ENCODE data around the gene CTTN.

Gene CTTN

DNA sequence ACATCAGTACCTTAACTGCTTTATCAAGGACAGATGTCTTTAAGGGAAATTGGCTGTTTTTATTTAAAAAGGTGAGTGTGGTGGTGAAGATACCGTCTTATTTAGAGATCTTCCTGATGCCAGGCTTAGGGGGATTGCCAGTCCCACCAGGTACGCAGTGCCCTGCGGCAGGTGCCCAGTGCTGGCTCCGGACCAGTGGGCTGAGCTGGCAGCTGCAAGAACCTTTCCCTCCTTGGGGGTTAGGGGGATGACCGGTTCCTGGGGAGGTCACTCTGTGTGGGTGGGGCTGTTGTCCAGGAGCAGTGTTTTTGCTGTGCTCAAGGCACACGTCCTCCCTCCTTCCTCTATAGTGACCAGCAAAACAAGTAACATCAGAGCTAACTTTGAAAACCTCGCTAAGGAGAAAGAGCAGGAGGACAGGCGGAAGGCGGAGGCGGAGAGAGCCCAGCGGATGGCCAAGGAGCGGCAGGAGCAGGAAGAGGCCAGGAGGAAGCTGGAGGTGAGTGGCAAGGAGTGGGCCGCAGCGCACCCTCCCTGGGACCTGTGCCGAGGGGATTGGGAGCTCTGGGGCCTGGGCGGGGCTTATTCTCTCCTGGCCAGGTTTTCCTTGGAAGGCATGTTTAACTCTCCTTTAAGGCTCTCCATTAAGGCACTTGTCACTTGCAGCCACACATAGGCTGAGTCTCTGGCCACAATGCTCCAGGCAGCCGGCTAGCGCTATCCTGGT is 30.5 kb downstream of the CTTN start:
- DNase-seq (ENCODE audit: low read depth in 1 of 2, low spot score in 1 of 2) = no peak

DNA sequence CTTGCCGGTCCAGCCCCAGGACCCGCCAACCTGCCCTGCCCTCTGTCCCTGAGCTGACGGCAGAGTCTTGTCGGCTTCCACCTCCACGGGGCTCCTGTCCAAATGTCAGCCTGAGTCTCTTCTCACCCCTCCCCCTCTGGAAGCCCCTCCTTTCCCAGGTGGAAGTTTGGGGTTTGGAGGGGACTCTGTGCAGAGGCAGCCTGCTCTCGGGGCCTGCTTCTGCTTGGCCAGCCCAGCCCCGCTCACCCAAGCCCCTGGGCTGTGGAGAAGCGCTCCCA is 31.0 kb downstream of the CTTN start:
- no peak for DNase-seq (ENCODE audit: low read depth in 1 of 2, low spot score in 1 of 2)

DNA sequence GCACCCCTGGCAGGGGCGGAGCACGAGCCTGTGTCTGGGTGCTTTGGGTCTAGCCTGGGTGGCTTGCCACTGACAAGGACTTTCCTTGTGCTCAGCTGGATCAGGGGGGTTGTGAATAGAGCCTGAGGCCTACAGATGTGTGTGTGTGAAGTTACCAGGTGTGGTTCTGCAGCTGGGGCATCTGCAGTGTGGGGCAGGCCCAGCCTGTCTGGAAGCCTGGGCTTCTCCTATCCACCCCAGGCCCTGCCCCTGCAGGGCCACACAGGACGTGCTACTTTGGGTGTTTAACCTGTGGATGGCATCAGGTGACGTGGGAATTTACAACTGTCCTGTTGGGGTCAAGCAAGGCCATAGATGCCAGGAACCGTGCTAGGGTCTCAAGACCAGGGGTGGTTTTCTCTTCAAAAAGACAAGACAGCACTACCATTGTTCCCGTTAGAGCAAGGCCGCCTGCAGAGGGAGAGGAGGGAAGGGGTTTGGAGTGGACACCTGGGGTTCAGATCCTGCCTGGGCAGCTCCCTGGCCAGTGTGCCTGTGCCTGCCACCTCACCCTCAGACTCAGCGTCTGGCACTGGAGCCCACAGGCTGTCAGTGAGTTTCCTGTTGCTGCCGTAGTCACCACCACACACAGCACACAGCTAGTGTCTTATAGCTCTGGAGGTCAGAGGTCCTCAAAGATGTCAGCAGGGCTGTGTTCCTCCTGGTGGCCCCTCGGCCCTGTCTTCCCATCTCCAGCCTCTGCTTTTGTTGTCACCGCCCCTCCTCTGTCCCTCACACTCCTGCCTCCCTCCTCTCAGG is 31.6 kb downstream of the CTTN start:
- DNase-seq (ENCODE audit: low read depth in 1 of 2, low spot score in 1 of 2) = no peak

DNA sequence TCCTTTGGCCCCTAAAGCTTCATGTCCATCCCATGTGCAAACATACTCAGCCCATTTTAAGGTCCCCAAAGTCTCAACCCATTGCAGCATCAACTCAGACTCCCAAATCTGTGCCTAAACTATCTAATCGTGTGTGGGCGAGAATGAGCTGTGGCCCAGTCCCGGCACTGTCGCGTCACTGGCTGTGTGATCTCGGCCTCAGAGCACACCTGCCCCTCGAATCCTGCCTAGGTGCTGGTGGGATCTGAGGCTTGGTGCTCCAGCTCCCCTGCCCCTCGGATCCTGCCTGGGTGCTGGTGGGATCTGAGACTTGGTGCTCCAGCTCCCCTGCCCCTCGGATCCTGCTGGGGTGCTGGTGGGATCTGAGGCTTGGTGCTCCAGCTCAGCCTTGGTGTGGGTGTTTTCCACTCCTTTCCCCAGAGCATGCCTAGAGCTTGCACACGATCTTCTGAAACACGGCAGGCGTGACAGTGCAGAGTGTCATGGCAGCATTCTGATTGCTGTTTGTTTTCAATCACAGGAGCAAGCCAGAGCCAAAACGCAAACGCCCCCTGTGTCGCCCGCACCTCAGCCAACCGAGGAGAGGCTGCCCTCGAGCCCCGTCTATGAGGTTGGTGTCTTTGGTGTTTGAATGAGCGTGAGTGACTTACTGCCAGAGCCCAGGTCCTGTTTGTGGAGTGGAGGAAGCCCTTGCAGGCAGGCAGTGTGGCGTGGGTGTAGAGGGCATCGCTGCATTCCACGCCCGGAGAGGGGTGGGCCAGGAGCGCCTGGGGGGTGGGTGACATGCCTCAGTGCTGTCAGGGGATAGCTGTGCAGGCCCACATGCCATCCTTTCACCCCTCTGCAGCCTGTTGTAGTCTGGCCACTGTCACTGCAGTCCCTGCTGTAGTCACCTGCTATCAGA is 32.6 kb downstream of the CTTN start:
- no peak for DNase-seq (ENCODE audit: low read depth in 1 of 2, low spot score in 1 of 2)

DNA sequence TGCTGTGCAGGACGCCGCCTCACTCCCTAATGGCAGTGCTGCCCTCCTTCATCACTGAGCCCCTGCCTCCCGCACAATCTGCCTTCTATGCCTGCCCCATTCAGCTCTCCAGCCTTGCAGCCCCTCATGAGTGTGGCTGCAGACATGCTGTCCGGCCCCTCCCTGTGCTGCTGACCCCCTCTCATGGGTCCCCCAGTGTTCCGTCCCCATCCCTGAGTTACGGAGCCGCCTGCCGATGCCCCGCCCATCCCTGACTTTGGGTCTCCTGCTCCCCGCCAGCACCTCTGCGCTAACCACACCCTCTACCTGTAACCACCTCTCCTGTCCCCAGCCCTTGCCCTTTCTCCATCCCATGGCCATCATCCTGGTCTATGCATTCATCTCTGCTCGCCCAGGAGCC is 33.3 kb downstream of the CTTN start:
- DNase-seq (ENCODE audit: low read depth in 1 of 2, low spot score in 1 of 2) = no peak

DNA sequence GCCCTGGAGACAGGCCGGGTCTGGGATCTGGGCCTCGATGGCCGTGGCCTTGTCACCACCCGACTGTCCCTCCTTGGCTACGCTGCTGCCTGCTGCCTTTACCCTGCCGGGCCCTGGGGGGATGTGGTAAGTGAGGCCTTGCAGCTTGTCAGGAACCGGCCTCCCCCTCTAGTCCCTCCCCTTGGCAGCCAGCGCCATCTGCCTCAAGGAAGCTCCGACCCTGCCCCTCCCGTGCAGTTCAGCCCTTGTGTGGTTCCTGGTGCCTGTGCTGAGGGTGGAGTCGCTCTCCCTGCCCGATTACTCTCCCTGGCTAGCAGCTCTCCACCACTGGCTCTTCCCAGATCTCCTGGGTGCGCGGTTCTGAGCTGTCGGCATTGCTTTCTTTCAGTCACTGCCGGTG is 33.7 kb downstream of the CTTN start:
- no peak for DNase-seq (ENCODE audit: low read depth in 1 of 2, low spot score in 1 of 2)

DNA sequence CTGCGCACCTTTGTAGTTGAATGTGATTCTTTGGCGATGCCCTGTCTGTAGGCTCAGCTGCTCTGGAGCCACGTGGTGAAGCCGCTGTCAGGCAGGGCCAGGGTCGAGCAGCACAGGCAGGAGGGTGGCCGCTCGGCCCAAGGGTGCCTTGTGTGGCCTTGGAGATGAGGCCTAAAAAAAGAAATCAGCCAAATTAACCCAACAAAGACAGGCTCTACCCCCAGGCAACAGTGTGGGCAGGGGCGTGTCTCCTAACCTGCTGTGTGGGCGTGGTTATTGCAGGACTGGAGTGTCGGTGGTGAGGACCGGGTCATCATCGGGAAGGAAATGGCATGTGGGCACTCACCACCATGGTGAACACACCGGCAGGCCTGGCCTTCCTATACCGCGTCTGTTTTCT is 34.3 kb downstream of the CTTN start:
- no peak for DNase-seq (ENCODE audit: low read depth in 1 of 2, low spot score in 1 of 2)

DNA sequence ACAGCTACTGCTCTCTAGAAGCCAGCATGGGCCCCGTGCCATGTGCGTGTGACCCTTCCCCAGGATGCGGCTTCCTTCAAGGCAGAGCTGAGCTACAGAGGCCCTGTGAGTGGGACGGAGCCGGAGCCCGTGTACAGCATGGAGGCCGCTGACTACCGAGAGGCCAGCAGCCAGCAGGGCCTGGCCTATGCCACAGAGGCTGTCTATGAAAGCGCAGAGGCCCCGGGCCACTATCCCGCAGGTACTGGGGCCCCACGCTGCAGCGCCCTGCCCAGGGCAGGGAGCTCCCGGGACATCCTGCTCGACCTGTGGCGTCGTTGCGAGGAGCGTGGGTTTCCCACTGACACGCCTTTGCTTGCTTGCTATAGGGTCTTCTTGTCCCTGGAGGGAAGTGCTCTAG is 34.7 kb downstream of the CTTN start:
- no peak for DNase-seq (ENCODE audit: low read depth in 1 of 2, low spot score in 1 of 2)

DNA sequence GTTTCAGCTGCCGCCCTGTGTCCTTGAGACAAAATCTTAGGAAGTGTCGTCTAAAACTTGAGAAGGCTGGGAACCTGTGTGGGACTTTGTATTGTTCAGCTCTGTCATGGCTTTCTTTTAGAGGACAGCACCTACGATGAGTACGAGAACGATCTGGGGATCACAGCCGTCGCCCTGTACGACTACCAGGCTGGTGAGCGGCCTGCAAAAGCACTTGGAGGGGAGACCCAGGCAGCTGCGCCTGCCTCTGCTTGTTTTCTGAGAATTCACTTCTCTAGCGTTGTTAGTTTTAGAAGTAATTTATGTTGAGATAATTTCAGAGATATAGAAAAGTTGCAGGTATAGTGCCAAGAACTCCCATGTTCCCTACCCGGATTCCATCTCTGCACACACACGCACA is 35.2 kb downstream of the CTTN start:
- no peak for DNase-seq (ENCODE audit: low read depth in 1 of 2, low spot score in 1 of 2)

DNA sequence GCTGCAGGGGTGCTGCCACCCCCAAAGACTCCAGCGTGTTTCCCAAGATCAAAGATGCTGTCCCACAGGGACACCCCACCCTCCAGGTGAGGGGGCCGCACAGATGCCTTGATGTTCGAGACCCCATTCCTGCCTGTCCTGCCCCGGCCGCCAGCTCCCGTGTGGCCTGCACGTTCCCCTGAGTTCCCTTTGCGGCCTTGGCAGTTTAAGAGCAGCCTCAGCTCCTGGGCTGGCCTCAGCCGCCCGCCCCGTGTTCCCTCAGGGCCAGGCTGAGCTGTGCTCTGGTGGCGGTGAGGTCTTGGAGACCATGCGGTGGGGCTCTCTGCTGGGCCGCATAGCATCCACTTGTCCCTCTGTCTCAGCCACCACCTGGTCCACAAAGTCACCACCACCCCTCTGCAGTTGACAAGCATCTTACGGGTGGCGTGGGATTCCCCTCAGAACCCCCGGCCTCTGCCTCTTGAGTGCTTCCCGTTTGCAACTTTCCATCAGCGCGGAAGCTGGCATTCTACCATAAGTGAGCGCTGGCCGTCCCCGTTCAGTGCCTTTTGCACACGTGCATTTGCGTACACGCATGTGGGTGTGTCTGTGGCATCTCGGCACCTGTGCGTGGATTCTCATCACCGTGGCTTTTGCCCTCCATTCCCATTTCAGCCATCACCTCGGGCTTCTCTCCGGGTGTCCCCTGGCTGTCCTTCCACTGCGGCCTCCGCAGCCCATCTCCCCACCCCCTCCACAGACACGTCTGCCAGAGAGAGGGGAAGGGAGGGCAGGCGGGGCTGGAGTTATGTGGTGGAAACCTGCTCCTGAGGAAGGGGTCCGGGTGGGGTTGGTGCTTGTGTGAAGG is 35.9 kb downstream of the CTTN start:
- no peak for DNase-seq (ENCODE audit: low read depth in 1 of 2, low spot score in 1 of 2)

DNA sequence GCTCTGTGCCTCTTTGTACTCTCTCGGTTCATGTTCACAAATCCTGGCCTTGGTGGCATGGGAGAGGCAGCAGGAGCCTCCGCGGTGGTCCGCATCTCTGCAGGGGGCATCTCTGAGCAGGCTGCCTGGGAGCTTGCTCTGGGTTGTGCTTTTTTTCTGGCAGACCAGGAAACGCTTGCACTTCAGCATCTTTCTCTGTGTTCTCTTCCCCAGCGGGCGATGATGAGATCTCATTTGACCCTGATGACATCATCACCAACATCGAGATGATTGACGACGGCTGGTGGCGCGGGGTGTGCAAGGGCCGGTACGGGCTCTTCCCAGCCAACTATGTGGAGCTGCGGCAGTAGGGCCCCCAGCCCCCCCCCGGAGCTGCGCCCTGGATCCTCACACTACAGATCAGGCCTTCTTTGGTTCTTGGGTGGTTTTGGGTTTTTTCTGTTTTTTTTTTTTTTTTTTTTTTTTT is 36.5 kb downstream of the CTTN start:
- DNase-seq (ENCODE audit: low read depth in 1 of 2, low spot score in 1 of 2) = no peak

DNA sequence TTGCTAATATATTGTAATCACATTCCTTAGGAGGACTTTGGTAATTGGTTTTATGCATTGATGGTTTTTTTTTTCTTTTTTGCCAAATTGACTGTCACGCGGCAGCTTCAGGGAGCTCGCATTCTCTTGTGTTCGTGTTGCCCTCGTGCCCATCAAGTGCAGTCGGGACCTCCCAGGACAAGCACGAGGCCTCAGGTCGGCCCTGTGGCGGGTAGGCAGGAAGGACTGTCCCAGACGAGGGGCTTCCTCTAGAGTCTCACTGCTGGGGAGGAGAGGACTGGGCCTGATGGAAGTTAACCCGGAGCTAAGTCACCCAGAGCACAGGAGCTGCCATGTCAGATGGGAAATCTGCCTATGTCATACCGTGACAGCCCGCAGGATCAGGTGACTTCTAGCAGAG is 37.0 kb downstream of the CTTN start:
- no peak for DNase-seq (ENCODE audit: low read depth in 1 of 2, low spot score in 1 of 2)

DNA sequence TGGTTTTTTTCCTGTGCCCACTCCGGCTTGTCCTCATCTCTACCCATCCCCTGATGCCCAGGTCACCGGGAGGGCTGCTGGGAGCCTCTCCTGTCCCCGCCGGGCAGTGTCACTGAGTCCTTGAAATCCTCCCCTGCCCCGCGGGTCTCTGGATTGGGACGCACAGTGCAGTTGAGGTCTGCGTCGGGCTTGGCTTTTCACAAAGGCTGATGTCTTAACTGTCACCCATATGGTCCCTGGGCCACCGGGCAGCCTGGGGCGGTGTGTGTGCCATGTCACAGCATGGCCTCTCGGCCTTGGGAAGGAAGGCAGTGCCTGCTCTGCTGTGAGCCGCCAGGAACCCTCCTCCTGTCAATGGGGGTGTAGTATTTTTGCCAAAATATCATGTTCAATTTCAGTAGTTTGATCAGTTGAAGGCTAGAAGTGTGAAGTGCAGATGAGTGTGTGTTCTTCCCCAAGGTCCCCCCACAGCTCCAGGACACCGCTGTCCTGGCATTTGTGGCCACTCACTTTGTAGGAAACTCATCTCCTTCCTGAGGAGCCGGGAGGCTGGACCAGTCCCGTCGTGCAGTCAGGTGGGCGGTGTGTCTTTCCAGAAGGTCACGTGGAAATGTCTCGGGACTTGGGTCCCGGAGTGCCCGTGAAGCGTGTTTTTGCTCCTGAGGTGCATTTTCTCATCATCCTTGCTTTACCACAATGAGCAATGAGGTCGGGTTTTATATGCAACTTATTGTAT is 37.6 kb downstream of the CTTN start:
- no peak for DNase-seq (ENCODE audit: low read depth in 1 of 2, low spot score in 1 of 2)

DNA sequence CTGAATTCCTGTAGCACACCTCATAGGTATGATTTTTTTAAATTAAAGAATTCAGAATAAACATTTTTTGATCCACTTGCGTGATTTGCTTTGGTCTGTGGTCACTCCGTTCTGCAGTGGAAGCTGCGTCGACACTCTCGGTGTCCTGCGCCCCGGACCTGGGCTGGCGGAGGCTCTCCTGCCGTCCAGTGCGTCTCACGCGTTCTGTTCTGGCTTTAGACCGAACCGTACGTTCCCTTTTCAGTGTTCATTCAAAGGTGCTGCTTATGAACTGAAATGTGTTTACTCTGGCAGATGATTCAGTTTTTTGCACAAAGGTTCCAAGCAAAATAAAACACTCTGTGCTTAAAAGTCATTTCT is 38.2 kb downstream of the CTTN start:
- no peak for DNase-seq (ENCODE audit: low read depth in 1 of 2, low spot score in 1 of 2)

DNA sequence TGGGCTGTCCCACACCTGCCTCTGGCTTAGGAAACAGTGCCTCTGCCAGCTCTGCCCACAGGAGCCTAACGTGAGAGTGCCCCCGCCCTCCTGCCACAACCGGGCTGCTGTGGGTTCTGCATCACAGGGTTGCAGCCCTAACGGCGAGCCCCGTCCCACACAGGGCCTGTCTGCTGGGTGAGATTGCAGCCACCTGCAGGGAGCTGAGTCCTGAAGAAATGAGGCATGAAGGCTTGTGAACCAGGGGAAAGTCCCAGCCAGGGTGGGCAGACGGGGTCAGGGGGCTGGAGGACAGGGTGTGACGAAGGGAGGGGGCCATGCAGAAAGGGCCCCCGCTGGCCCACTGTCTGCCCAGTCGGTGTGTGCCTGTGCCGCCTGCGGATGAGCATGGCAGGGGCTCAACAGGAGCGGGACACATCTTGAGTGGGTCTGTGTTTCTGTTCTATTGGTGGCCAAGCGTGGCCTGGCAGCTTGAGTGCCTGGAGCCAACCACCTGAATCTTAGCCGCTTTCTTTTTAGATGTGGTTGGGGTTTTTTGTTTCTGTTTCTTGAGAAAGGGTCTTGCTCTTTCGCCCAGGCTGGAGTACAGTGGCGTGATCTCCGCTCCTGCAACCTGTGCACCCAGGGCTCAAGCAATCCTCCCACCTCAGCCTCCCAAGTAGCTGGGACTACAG is 38.9 kb downstream of the CTTN start:
- no peak for DNase-seq (ENCODE audit: low read depth in 1 of 2, low spot score in 1 of 2)

DNA sequence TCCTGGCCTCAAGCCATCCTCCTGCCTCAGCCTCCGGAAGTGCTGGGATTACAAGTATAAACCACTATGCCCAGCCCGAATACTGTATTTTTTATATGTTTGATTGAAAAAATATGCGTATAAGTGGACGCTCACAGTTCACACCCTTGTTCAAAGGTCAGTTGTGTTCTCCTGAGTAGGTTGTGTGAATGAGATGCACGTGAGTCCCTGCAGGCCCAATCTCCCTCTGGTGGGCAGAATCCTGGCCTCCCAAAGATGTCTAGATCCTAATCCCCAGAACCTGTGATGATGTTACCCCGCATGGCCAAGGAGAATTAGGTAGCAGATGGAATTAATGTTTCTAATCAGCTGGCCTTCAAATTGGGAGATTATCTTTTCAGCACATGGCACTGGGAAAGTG is 41.9 kb downstream of the CTTN start:
- no peak for DNase-seq (ENCODE audit: low read depth in 1 of 2, low spot score in 1 of 2)

DNA sequence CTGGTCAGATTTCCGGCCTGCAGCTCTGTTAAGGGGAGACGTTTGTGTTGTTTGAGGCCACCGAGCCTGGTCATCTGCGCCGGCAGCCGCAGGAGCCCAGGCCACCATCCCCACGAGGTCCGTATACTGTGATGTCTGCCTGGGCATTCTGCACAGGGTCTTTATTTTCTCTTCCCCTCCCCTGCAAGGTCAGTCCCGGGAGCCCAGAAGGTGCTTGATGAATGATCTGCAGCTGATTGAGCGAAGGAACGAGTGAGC is 45.4 kb downstream of the CTTN start:
- no peak for DNase-seq (ENCODE audit: low read depth in 1 of 2, low spot score in 1 of 2)

DNA sequence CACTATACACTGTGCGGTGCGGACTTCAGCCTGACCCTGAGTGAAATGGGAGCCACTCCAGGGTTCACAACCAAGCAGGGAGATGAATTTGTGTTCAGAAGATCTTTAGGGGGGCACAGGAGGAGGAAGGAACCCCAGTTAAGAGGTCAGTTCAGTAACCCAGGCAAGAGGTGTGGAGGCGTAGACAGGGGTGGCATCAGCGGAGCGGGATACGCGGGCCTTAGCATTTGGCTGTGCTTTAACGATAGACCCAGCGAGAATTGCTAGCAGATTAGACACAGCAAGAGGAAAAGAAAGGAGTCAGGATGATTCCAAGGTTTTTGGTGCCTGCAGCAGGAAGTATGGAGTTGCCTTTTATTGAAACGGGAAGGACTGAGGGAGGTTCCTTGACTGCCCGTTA is 46.8 kb downstream of the CTTN start:
- DNase-seq (ENCODE audit: low read depth in 1 of 2, low spot score in 1 of 2) = no peak

DNA sequence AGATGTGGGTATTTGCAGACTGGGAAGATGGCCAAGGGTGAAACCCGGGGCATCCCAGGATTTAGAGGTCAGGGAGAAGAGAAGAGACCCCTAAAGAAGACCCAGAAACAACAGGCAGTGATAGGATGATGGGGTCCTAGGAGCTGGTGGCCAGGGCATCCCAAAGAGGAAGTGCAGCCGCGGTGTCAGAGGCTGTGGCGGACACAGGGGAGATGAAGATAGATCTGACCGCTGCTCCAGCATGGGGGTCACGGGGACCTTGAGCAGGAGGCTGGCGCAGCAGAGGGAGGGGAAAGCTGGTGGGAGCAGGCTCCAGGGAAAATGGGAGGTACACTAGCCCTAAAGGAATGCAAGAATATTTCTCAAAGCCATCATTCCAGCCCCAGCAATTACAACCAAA is 47.3 kb downstream of the CTTN start:
- DNase-seq (ENCODE audit: low read depth in 1 of 2, low spot score in 1 of 2) = no peak

DNA sequence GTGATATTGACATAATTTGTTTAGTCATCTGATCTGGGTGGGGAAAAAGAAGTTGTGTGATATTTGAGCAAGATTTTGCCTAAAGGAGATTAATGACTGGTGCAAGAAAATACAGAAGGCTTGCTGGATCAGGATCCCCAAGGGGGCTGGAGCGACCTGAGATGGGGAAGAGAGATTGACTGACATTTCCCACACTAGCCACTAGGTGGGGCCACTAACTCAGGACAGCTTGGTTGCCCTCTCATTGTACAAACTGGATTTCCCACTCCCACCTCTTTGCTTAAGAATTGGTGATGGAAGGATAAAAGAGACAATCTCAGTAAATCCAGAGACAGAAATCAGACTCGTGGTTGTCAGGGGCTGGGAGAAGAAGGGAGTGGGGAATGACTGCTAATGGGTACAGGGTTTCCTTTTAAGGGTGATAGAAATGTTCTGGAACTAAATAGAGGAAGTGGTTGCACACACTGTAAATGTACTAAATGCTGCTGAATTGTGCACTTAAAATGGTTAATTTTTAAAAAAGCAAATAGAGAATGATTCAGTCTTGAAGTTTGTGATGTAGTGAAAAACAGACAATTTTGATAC is 50.7 kb downstream of the CTTN start:
- DNase-seq (ENCODE audit: low read depth in 1 of 2, low spot score in 1 of 2) = no peak
